H9 (cell line): ENCODE measurements around the gene TRIM24. TPM values are rescaled to one million over a fixed set of nuclear protein-coding genes. Genes with fewer than 3 reads are reported as not detected.

Experiments
- DNase-seq: peaks from one replicate; pipeline ENCODE4 v3.0.0-alpha.2; 2017
- H2AFZ ChIP-seq: one replicate; pipeline ENCODE4 v1.6.1; 2013; ENCODE audit warnings: mild to moderate bottlenecking, low read length, control low read depth, moderate library complexity
- H2AK5ac ChIP-seq: 2 replicates; pipeline ENCODE4 v1.6.1; 2013; ENCODE audit warnings: low read length, control low read depth, mixed read lengths; ENCODE audit not compliant: insufficient read length
- H2BK120ac ChIP-seq: one replicate; pipeline ENCODE4 v1.6.1; 2013; ENCODE audit warnings: low read depth, mild to moderate bottlenecking, low read length, control low read depth, inconsistent platforms; ENCODE audit not compliant: poor library complexity, severe bottlenecking
- H2BK12ac ChIP-seq: 2 replicates; pipeline ENCODE4 v1.6.1; 2013; ENCODE audit warnings: low read length, control low read depth, mixed read lengths, low read depth; ENCODE audit not compliant: insufficient read length
- H2BK15ac ChIP-seq: 2 replicates; pipeline ENCODE4 v1.6.1; 2013; ENCODE audit warnings: low read depth, low read length, control low read depth
- H2BK20ac ChIP-seq: one replicate; pipeline ENCODE4 v1.6.1; 2013; ENCODE audit warnings: low read depth, mild to moderate bottlenecking, low read length, control low read depth, inconsistent platforms; ENCODE audit not compliant: poor library complexity, severe bottlenecking
- H2BK5ac ChIP-seq: 2 replicates; pipeline ENCODE4 v1.6.1; 2013; ENCODE audit warnings: low read length, control low read depth, mixed read lengths; ENCODE audit not compliant: insufficient read length
- H3K14ac ChIP-seq: 2 replicates; pipeline ENCODE4 v1.6.1; 2013; ENCODE audit warnings: low read length, control low read depth; ENCODE audit not compliant: insufficient read depth
- H3K18ac ChIP-seq: 2 replicates; pipeline ENCODE4 v1.6.1; 2013; ENCODE audit warnings: low read depth, mild to moderate bottlenecking, mixed read lengths, low read length, control low read depth; ENCODE audit not compliant: insufficient read length
- H3K23ac ChIP-seq: 2 replicates; pipeline ENCODE4 v1.6.1; 2013; ENCODE audit warnings: low read length, control low read depth, mixed read lengths, low read depth; ENCODE audit not compliant: insufficient read length
- H3K23me2 ChIP-seq: 2 replicates; pipeline ENCODE4 v1.6.1; 2013; ENCODE audit warnings: low read depth, mild to moderate bottlenecking, mixed read lengths, low read length, control low read depth; ENCODE audit not compliant: insufficient read length, poor library complexity, severe bottlenecking
- H3K27ac ChIP-seq: 2 replicates; pipeline ENCODE4 v1.5.1; 2013; ENCODE audit warnings: low read length, control low read depth, mixed read lengths, low read depth; ENCODE audit not compliant: insufficient read length
- H3K27me3 ChIP-seq: 2 replicates; pipeline ENCODE4 v1.6.1; 2013; ENCODE audit warnings: low read length, control low read depth, inconsistent platforms; ENCODE audit not compliant: insufficient read depth
- H3K4ac ChIP-seq: 2 replicates; pipeline ENCODE4 v1.6.1; 2013; ENCODE audit warnings: low read depth, mild to moderate bottlenecking, control low read depth, inconsistent platforms, low read length, moderate library complexity
- H3K4me1 ChIP-seq: 2 replicates; pipeline ENCODE4 v1.6.1; 2013; ENCODE audit warnings: low read length, control low read depth, inconsistent platforms; ENCODE audit not compliant: insufficient read depth
- H3K4me2 ChIP-seq: 2 replicates; pipeline ENCODE4 v1.6.1; 2013; ENCODE audit warnings: low read length, control low read depth, mixed read lengths; ENCODE audit not compliant: insufficient read length, insufficient read depth
- H3K56ac ChIP-seq: 2 replicates; pipeline ENCODE4 v1.6.1; 2013; ENCODE audit warnings: low read depth, mild to moderate bottlenecking, mixed read lengths, low read length, control low read depth; ENCODE audit not compliant: insufficient read length
- H3K79me1 ChIP-seq: 2 replicates; pipeline ENCODE4 v1.6.1; 2013; ENCODE audit warnings: low read depth, mild to moderate bottlenecking, moderate library complexity, low read length, control low read depth, inconsistent platforms; ENCODE audit not compliant: insufficient read depth, poor library complexity, severe bottlenecking
- H3K79me2 ChIP-seq: 2 replicates; pipeline ENCODE4 v1.6.1; 2013; ENCODE audit warnings: low read length, control low read depth, inconsistent platforms; ENCODE audit not compliant: insufficient read depth
- H3K9ac ChIP-seq: 2 replicates; pipeline ENCODE4 v1.6.1; 2013; ENCODE audit warnings: low read length, control low read depth, mixed read lengths; ENCODE audit not compliant: insufficient read length; ENCODE audit errors: extremely low read depth
- H3K9me3 ChIP-seq: one replicate; pipeline ENCODE4 v1.6.1; 2013; ENCODE audit warnings: low read depth, low read length, inconsistent platforms; ENCODE audit not compliant: control insufficient read depth
- H3T11ph ChIP-seq: one replicate; pipeline ENCODE4 v1.6.1; 2013; ENCODE audit warnings: mild to moderate bottlenecking, low read length, control low read depth, inconsistent platforms
- H4K20me1 ChIP-seq: one replicate; pipeline ENCODE4 v1.6.1; 2013; ENCODE audit not compliant: control insufficient read depth, insufficient read length, insufficient read depth
- H4K5ac ChIP-seq: 2 replicates; pipeline ENCODE4 v1.6.1; 2013; ENCODE audit warnings: low read depth, mild to moderate bottlenecking, mixed read lengths, low read length, control low read depth; ENCODE audit not compliant: insufficient read length
- H4K8ac ChIP-seq: replicated peaks from 2 replicates; pipeline ENCODE4 v1.6.1; 2013; ENCODE audit warnings: low read length, control low read depth, mixed read lengths, low read depth; ENCODE audit not compliant: insufficient read length
- H4K91ac ChIP-seq: 2 replicates; pipeline ENCODE4 v1.6.1; 2013; ENCODE audit warnings: low read depth, mild to moderate bottlenecking, moderate library complexity, mixed read lengths, low read length, control low read depth; ENCODE audit not compliant: insufficient read length
- H3K27ac Mint-ChIP-seq, 3 experiments: 2 replicates in 2 of 3; 3 replicates in 1 of 3; pipeline ENCODE4 v1.8.0; 2020 to 2021; ENCODE audit warnings: mixed read lengths in 3 of 3, mild to moderate bottlenecking in 1 of 3, moderate library complexity in 1 of 3
- H3K27me3 Mint-ChIP-seq: 2 replicates; pipeline ENCODE4 v1.8.0; 2021; ENCODE audit warnings: low read depth, mild to moderate bottlenecking, moderate library complexity, mixed read lengths
- H3K36me3 Mint-ChIP-seq, 3 experiments: 2 replicates in 2 of 3; 3 replicates in 1 of 3; pipeline ENCODE4 v1.8.0; 2020 to 2021; ENCODE audit warnings: low read depth in 3 of 3, mixed read lengths in 3 of 3; ENCODE audit not compliant: insufficient read depth in 1 of 3
- H3K4me1 Mint-ChIP-seq, 2 experiments: 2 replicates each; pipeline ENCODE4 v1.8.0; 2020; ENCODE audit warnings: mixed read lengths in 2 of 2
- H3K4me3 Mint-ChIP-seq, 2 experiments: 2 replicates in 1 of 2; 3 replicates in 1 of 2; pipeline ENCODE4 v1.8.0; 2020 to 2021; ENCODE audit warnings: mild to moderate bottlenecking in 2 of 2, mixed read lengths in 2 of 2, moderate library complexity in 1 of 2
- H3K9me3 Mint-ChIP-seq, 2 experiments: 2 replicates in 1 of 2; 3 replicates in 1 of 2; pipeline ENCODE4 v1.8.0; 2020; ENCODE audit warnings: mild to moderate bottlenecking in 2 of 2, mixed read lengths in 2 of 2, moderate library complexity in 1 of 2
- total RNA-seq: library from RNA; stranded (reverse); gene quantifications from 2 replicates; pipeline ENCODE4 v1.2.1, GENCODE V29; 2021
- TF ChIP-seq, protein P1 (sequence below): fragments of 200-600 bp; sonication (generic); conservative IDR thresholded peaks from 3 replicates; pipeline ENCODE4 v1.8.0; 2021; ENCODE audit warnings: antibody characterized with exemption, mild to moderate bottlenecking

Gene TRIM24
- total RNA-seq, 1 experiment from 2014 or later: 260 TPM

DNA sequence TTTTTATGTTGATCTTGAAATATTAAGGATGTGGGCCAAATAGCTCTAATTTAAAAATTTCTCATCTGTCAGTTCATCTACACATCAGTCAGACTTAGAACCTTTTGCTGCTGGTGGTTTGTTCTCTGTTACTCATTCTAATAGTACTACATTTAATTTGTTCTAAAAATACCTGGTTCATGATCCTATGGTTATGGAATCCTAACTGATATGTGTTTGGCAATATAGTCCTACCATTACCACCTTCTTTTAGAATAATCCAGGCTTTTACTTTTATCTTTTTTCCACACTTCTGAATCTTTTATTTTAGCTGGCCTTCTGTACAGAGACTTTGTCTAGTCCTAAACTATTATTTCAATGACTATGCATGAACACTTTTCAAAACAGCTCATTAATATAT is 124.2 kb downstream of the TRIM24 start:
- Histone ChIP-seq H3K56ac (no peak overlapping the region), H3K18ac (no peak overlapping the region), H4K91ac (no peak overlapping the region), H3K23ac (no peak overlapping the region), H2BK15ac (no peak overlapping the region), H4K5ac (no peak overlapping the region), H3K4me2 (no peak overlapping the region), H2AK5ac (no peak overlapping the region), H3K27ac (no peak overlapping the region), H2BK20ac (no peak overlapping the region), H3K9ac (no peak overlapping the region), H3K9me3 (no peaks in the 10 kb centered on the region), H4K8ac (no peak overlapping the region), H3K27me3 (no peaks in the 10 kb centered on the region), H3K14ac (no peak overlapping the region), H3K79me1 (peaks cover 2% of the 10 kb centered on the region), H3K4me1 (no peaks in the 10 kb centered on the region), H2BK12ac (no peak overlapping the region), H2BK120ac (no peak overlapping the region), H4K20me1 (no peaks in the 10 kb centered on the region), H2BK5ac (no peak overlapping the region), H3K23me2 (no peaks in the 10 kb centered on the region), H2AFZ (no peak overlapping the region), H3K4ac (no peak overlapping the region), H3K79me2 (no peaks in the 10 kb centered on the region), H3T11ph (no peak overlapping the region)
- Mint-ChIP-seq H3K9me3 (no peaks in the 10 kb centered on the region), H3K4me1 (peaks cover 2 to 13% of the 10 kb centered on the region in 2 experiments; a peak in 3 of 4 replicates), H3K27ac (no peak overlapping the region; a peak in 1 of 7 replicates), H3K4me3 (no peak overlapping the region), H3K36me3 (peaks cover 63 to 90% (median 82%) of the 10 kb centered on the region in 3 experiments), H3K27me3 (peaks cover 1% of the 10 kb centered on the region; the same call in 1 of the 2 replicates)
- TF ChIP-seq, protein P1, sequence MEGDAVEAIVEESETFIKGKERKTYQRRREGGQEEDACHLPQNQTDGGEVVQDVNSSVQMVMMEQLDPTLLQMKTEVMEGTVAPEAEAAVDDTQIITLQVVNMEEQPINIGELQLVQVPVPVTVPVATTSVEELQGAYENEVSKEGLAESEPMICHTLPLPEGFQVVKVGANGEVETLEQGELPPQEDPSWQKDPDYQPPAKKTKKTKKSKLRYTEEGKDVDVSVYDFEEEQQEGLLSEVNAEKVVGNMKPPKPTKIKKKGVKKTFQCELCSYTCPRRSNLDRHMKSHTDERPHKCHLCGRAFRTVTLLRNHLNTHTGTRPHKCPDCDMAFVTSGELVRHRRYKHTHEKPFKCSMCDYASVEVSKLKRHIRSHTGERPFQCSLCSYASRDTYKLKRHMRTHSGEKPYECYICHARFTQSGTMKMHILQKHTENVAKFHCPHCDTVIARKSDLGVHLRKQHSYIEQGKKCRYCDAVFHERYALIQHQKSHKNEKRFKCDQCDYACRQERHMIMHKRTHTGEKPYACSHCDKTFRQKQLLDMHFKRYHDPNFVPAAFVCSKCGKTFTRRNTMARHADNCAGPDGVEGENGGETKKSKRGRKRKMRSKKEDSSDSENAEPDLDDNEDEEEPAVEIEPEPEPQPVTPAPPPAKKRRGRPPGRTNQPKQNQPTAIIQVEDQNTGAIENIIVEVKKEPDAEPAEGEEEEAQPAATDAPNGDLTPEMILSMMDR: no peak
- DNase-seq: no peak
